ENCODE measurements around the gene USP34.

The USP34 gene

GRCh38 chr2:61247204-61247812 lies 223.6 kb downstream of the USP34 start:
- Histone ChIP-seq H4K8ac (ENCODE audit: low read depth, low read length) (no peak overlapping the region), H3K79me2 (ENCODE audit: control insufficient read depth, insufficient read depth, low read length) (no peaks in the 10 kb centered on the region), H3K27me3 (ENCODE audit: insufficient read depth, low read length, poor library complexity) (no peaks in the 10 kb centered on the region), H3K27ac (ENCODE audit: low read depth, low read length) (no peak overlapping the region), H2BK5ac (ENCODE audit: low read length) (no peak overlapping the region), H2BK120ac (ENCODE audit: low read depth, low read length) (no peak overlapping the region), H3K36me3 (ENCODE audit: control insufficient read depth, insufficient read depth, low read length) (no peaks in the 10 kb centered on the region), H3K18ac (ENCODE audit: low read length) (no peak overlapping the region), H3K4me1 (ENCODE audit: control insufficient read depth, low read depth, low read length) (no peaks in the 10 kb centered on the region), H2BK15ac (replicated peaks; ENCODE audit: low read depth) (no peak overlapping the region), H3K4ac (ENCODE audit: low read depth, low read length) (no peak overlapping the region), H3K79me1 (ENCODE audit: low read length) (no peaks in the 10 kb centered on the region), H3K4me2 (ENCODE audit: low read length) (no peak overlapping the region), H3K56ac (ENCODE audit: low read length) (no peak overlapping the region), H3K4me3 (ENCODE audit: low read length) (no peak overlapping the region), H3K23ac (ENCODE audit: low read length) (no peak overlapping the region), H2AK5ac (ENCODE audit: low read length) (no peak overlapping the region), H3K9ac (ENCODE audit: low read length) (no peak overlapping the region), H4K5ac (ENCODE audit: low read length) (no peak overlapping the region)
- no peak for DNase-seq

GRCh38 chr2:61244694-61245093 lies 226.2 kb downstream of the USP34 start:
- no peak overlapping the region for H2AK5ac ChIP-seq (ENCODE audit: low read length)
- DNase-seq, result no peak
- WGBS (ENCODE audit: extremely low coverage, insufficient coverage, low lambda C conversion rate), result no CpG with 5 or more reads among the region's 1 CpG

DNA sequence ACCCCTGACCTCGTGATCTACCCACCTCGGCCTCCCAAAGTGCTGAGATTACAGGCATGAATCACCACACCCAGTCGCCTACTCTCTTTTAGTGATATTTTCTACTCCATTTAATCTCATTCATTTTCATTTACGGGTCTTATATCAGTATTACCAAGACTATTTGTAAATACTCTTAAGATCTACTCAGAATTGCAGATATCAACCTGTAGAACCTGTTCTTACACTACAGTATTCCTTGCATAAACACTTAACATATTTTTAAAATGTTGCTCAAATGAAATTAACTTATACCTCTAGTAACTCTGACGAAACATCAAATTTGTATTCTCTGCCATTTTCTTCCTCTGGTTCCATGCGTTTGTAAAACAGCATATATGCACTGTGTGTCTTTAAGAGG lies 229.6 kb downstream of the USP34 start:
- H3K4me3 ChIP-seq (ENCODE audit: low read length), result no peak overlapping the region
- no peak overlapping the region for H2BK5ac ChIP-seq (ENCODE audit: low read length)
- H3K79me1 ChIP-seq (ENCODE audit: low read length), result no peaks in the 10 kb centered on the region
- no peaks in the 10 kb centered on the region for H3K79me2 ChIP-seq (ENCODE audit: control insufficient read depth, insufficient read depth, low read length)
- no peak for DNase-seq
- H3K27ac ChIP-seq (ENCODE audit: low read depth, low read length), result no peak overlapping the region
- H4K5ac ChIP-seq (ENCODE audit: low read length), result no peak overlapping the region
- no peak overlapping the region for H3K23ac ChIP-seq (ENCODE audit: low read length)
- H3K4me1 ChIP-seq (ENCODE audit: control insufficient read depth, low read depth, low read length), result no peaks in the 10 kb centered on the region
- H3K4me2 ChIP-seq (ENCODE audit: low read length), result no peak overlapping the region
- no peak overlapping the region for H2BK15ac ChIP-seq (replicated peaks; ENCODE audit: low read depth)
- no peak overlapping the region for H2BK120ac ChIP-seq (ENCODE audit: low read depth, low read length)
- no peak overlapping the region for H3K18ac ChIP-seq (ENCODE audit: low read length)
- no peak overlapping the region for H3K9ac ChIP-seq (ENCODE audit: low read length)
- no peak overlapping the region for H4K8ac ChIP-seq (ENCODE audit: low read depth, low read length)
- no peak overlapping the region for H3K56ac ChIP-seq (ENCODE audit: low read length)
- no CpG with 5 or more reads among the region's 6 CpGs for WGBS (ENCODE audit: extremely low coverage, insufficient coverage, low lambda C conversion rate)
- no peaks in the 10 kb centered on the region for H3K27me3 ChIP-seq (ENCODE audit: insufficient read depth, low read length, poor library complexity)
- no peak overlapping the region for H3K4ac ChIP-seq (ENCODE audit: low read depth, low read length)
- H3K36me3 ChIP-seq (ENCODE audit: control insufficient read depth, insufficient read depth, low read length), result peaks cover 3% of the 10 kb centered on the region
- H2AK5ac ChIP-seq (ENCODE audit: low read length), result no peak overlapping the region

More at GRCh38 chr2:61244694-61245093, 226.2 kb downstream of the USP34 start:
- H3K27ac ChIP-seq (ENCODE audit: low read depth, low read length), result no peak overlapping the region
- H2BK120ac ChIP-seq (ENCODE audit: low read depth, low read length), result no peak overlapping the region
- H3K79me2 ChIP-seq (ENCODE audit: control insufficient read depth, insufficient read depth, low read length), result no peaks in the 10 kb centered on the region
- no peak overlapping the region for H2BK5ac ChIP-seq (ENCODE audit: low read length)
- no peak overlapping the region for H3K18ac ChIP-seq (ENCODE audit: low read length)
- H3K4ac ChIP-seq (ENCODE audit: low read depth, low read length), result no peak overlapping the region
- H3K4me3 ChIP-seq (ENCODE audit: low read length), result no peak overlapping the region
- H3K23ac ChIP-seq (ENCODE audit: low read length), result no peak overlapping the region
- H4K5ac ChIP-seq (ENCODE audit: low read length), result no peak overlapping the region
- no peaks in the 10 kb centered on the region for H3K79me1 ChIP-seq (ENCODE audit: low read length)
- no peaks in the 10 kb centered on the region for H3K27me3 ChIP-seq (ENCODE audit: insufficient read depth, low read length, poor library complexity)
- H3K56ac ChIP-seq (ENCODE audit: low read length), result no peak overlapping the region
- no peak overlapping the region for H2BK15ac ChIP-seq (replicated peaks; ENCODE audit: low read depth)
- no peak overlapping the region for H4K8ac ChIP-seq (ENCODE audit: low read depth, low read length)
- H3K4me1 ChIP-seq (ENCODE audit: control insufficient read depth, low read depth, low read length), result no peaks in the 10 kb centered on the region
- H3K4me2 ChIP-seq (ENCODE audit: low read length), result no peak overlapping the region
- no peak overlapping the region for H3K9ac ChIP-seq (ENCODE audit: low read length)
- H3K36me3 ChIP-seq (ENCODE audit: control insufficient read depth, insufficient read depth, low read length), result peaks cover 3% of the 10 kb centered on the region

DNA sequence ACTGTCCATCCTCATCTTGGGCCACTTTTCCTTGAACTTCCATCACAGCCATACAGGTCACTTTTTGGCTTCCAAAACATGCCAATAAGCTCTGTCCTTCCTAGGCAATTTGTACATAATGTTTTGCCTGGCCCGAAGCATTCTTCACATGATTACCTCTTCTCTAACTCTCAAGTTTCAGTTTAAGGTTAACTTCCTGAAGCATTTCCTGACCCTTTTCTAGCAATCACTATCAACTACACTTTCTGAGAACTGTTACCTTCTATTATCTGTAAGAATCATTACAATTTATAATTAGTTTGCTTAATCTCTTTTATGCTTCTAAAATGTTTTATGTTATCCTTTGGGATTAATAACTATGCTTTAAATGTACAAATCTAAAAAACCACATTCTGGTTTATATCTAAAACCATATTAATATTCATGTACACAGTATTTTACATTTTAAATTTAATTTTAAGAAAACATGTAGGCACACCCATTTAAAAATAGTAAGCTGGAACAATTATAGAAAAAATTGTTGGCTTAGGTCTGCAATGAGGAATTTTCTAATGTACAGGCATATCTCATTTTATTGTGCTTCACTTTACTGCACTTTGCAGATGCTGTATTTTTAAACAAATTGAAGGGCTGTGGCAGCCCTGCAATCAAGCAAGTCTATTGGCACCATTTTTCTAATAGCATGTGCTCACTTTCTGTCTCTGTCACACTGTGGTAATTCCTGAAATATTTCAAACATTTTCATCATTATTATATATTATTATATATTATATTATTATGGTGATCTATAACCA lies 232.5 kb downstream of the USP34 start:
- Histone ChIP-seq H2BK120ac (ENCODE audit: low read depth, low read length) (no peak overlapping the region), H4K5ac (ENCODE audit: low read length) (no peak overlapping the region), H3K9ac (ENCODE audit: low read length) (no peak overlapping the region), H3K36me3 (ENCODE audit: control insufficient read depth, insufficient read depth, low read length) (peaks cover 3% of the 10 kb centered on the region), H3K27me3 (ENCODE audit: insufficient read depth, low read length, poor library complexity) (no peaks in the 10 kb centered on the region), H3K56ac (ENCODE audit: low read length) (no peak overlapping the region), H3K4me2 (ENCODE audit: low read length) (no peak overlapping the region), H2BK15ac (replicated peaks; ENCODE audit: low read depth) (no peak overlapping the region), H3K79me2 (ENCODE audit: control insufficient read depth, insufficient read depth, low read length) (no peaks in the 10 kb centered on the region), H3K4ac (ENCODE audit: low read depth, low read length) (no peak overlapping the region), H2AK5ac (ENCODE audit: low read length) (no peak overlapping the region), H3K4me1 (ENCODE audit: control insufficient read depth, low read depth, low read length) (no peaks in the 10 kb centered on the region), H3K4me3 (ENCODE audit: low read length) (no peak overlapping the region), H4K8ac (ENCODE audit: low read depth, low read length) (no peak overlapping the region), H3K27ac (ENCODE audit: low read depth, low read length) (no peak overlapping the region), H3K79me1 (ENCODE audit: low read length) (no peaks in the 10 kb centered on the region), H2BK5ac (ENCODE audit: low read length) (no peak overlapping the region), H3K18ac (ENCODE audit: low read length) (no peak overlapping the region), H3K23ac (ENCODE audit: low read length) (no peak overlapping the region)
- no peak for DNase-seq
- WGBS (ENCODE audit: extremely low coverage, insufficient coverage, low lambda C conversion rate), result no CpG with 5 or more reads among the region's 1 CpG

- H3K23ac ChIP-seq (ENCODE audit: low read length), result no peak overlapping the region
- no peak overlapping the region for H3K27ac ChIP-seq (ENCODE audit: low read depth, low read length)
- no peaks in the 10 kb centered on the region for H3K27me3 ChIP-seq (ENCODE audit: insufficient read depth, low read length, poor library complexity)
- no peak overlapping the region for H3K9ac ChIP-seq (ENCODE audit: low read length)
- H2AK5ac ChIP-seq (ENCODE audit: low read length), result no peak overlapping the region
- H3K18ac ChIP-seq (ENCODE audit: low read length), result no peak overlapping the region
- H4K8ac ChIP-seq (ENCODE audit: low read depth, low read length), result no peak overlapping the region
- H3K4me2 ChIP-seq (ENCODE audit: low read length), result no peak overlapping the region
- H3K4me1 ChIP-seq (ENCODE audit: control insufficient read depth, low read depth, low read length), result no peaks in the 10 kb centered on the region
- H3K4me3 ChIP-seq (ENCODE audit: low read length), result no peak overlapping the region
- no peak overlapping the region for H2BK120ac ChIP-seq (ENCODE audit: low read depth, low read length)
- H3K36me3 ChIP-seq (ENCODE audit: control insufficient read depth, insufficient read depth, low read length), result peaks cover 2% of the 10 kb centered on the region
- WGBS (ENCODE audit: extremely low coverage, insufficient coverage, low lambda C conversion rate), result no CpG with 5 or more reads among the region's 2 CpGs
- H4K5ac ChIP-seq (ENCODE audit: low read length), result no peak overlapping the region
- no peak overlapping the region for H3K56ac ChIP-seq (ENCODE audit: low read length)
- H3K4ac ChIP-seq (ENCODE audit: low read depth, low read length), result no peak overlapping the region
- no peak overlapping the region for H2BK15ac ChIP-seq (replicated peaks; ENCODE audit: low read depth)
- DNase-seq, result no peak
- no peak overlapping the region for H2BK5ac ChIP-seq (ENCODE audit: low read length)
- no peaks in the 10 kb centered on the region for H3K79me1 ChIP-seq (ENCODE audit: low read length)
- no peaks in the 10 kb centered on the region for H3K79me2 ChIP-seq (ENCODE audit: control insufficient read depth, insufficient read depth, low read length)
Measured at GRCh38 chr2:61235716-61236115, 235.2 kb downstream of the USP34 start.

All from mesendoderm (in vitro differentiated cells).